K562 (cell line): ENCODE measurements around the gene MED29. TPM values are rescaled to one million over a fixed set of nuclear protein-coding genes. Genes with fewer than 3 reads are reported as not detected.

Experiments
- ADNP ChIP-seq: fragments of 200-800 bp; sonication (Bioruptor generic); IDR thresholded peaks from 2 replicates; pipeline ENCODE4 v1.6.1; 2016; ENCODE audit warnings: missing genetic modification characterization, missing compliant biosample characterization
- GTF2B ChIP-seq: IDR thresholded peaks from 2 replicates; pipeline ENCODE4 v1.6.1; 2011; ENCODE audit not compliant: insufficient read length; ENCODE audit errors: extremely low read depth
- KLF6 ChIP-seq: fragments of 250-450 bp; sonication (Bioruptor Pico); IDR thresholded peaks from 2 replicates; pipeline ENCODE4 v1.4.0; 2020; ENCODE audit warnings: mild to moderate bottlenecking, moderate library complexity, borderline replicate concordance
- LARP7 ChIP-seq: fragments of 450-650 bp; IDR thresholded peaks from 2 replicates; pipeline ENCODE4 v1.6.1; 2016
- MAX ChIP-seq: sonication (generic); formaldehyde crosslinking; IDR thresholded peaks from 2 replicates; pipeline ENCODE4 v1.9.0; 2022; ENCODE audit warnings: mild to moderate bottlenecking, missing genetic modification reagents
- PHB ChIP-seq: fragments of 250-450 bp; sonication (Bioruptor Pico); IDR thresholded peaks from 2 replicates; pipeline ENCODE4 v1.5.0; 2021
- POU5F1 ChIP-seq: fragments of 150-350 bp; IDR thresholded peaks from 2 replicates; pipeline ENCODE4 v1.6.1; 2014; ENCODE audit warnings: borderline replicate concordance, low read length, low read depth, mild to moderate bottlenecking; ENCODE audit not compliant: partially characterized antibody
- PTBP1 ChIP-seq: fragments of 200-400 bp; formaldehyde crosslinking; IDR thresholded peaks from 2 replicates; pipeline ENCODE4 v1.6.1; 2017; ENCODE audit warnings: low read depth, low read length
- RB1 ChIP-seq: fragments of 450-650 bp; IDR thresholded peaks from 2 replicates; pipeline ENCODE4 v1.6.1; 2017; ENCODE audit warnings: low read depth, mild to moderate bottlenecking
- SMAD4 ChIP-seq: fragments of 250-450 bp; sonication (Bioruptor Pico); conservative IDR thresholded peaks from 2 replicates; pipeline ENCODE4 v1.8.0; 2021; ENCODE audit warnings: inconsistent platforms, mild to moderate bottlenecking, moderate library complexity
- SMARCA4 ChIP-seq: fragments of 450-650 bp; IDR thresholded peaks from 2 replicates; pipeline ENCODE4 v1.6.1; 2016
- SRF ChIP-seq, 2 experiments: fragments of 250-450, 450-650 bp in 1 of 2; sonication (Bioruptor Pico) in 1 of 2; sonication (generic) in 1 of 2; formaldehyde crosslinking; IDR thresholded peaks; 2 replicates each; pipeline versions ENCODE4 v1.5.0 to v1.5.1; 2020 to 2022; ENCODE audit warnings: mild to moderate bottlenecking in 1 of 2, missing genetic modification reagents in 1 of 2
- SRSF3 ChIP-seq: fragments of 200-400 bp; formaldehyde crosslinking; IDR thresholded peaks from 2 replicates; pipeline ENCODE4 v1.6.1; 2016; ENCODE audit warnings: mild to moderate bottlenecking, low read length, moderate library complexity; ENCODE audit not compliant: insufficient read depth
- YY1 ChIP-seq, 3 experiments: IDR thresholded peaks; 2 replicates each; pipeline ENCODE4 v1.6.1; 2011; ENCODE audit warnings: low read length in 2 of 3, mild to moderate bottlenecking in 2 of 3, moderate library complexity in 2 of 3, borderline replicate concordance in 1 of 3, control low read depth in 1 of 3, low read depth in 1 of 3; ENCODE audit not compliant: insufficient read depth in 3 of 3, insufficient replicate concordance in 2 of 3, control insufficient read depth in 1 of 3, insufficient read length in 1 of 3; ENCODE audit errors: extremely low read depth in 1 of 3
- ZNF121 ChIP-seq: sonication (generic); formaldehyde crosslinking; conservative IDR thresholded peaks from 2 replicates; pipeline ENCODE4 v1.8.0; 2022; ENCODE audit warnings: missing genetic modification reagents
- polyA plus RNA-seq, 8 experiments: library from polyadenylated mRNA; depleted of rRNA in 4 of 8; stranded (reverse) in 5 of 8; unstranded in 3 of 8; fragments of >200 nt; fragmentation: Nextera tagmentation in 2 of 8; fragmentation: Illumina TruSeq in 1 of 8; extraction: Ambion mirVana in 2 of 8; extraction: Trizol in 1 of 8; gene quantifications; 2 replicates each; pipeline versions ENCODE4 v1.2.1 to v1.2.3, GENCODE V29; 2011 to 2014; ENCODE audit warnings: inconsistent platforms in 1 of 8, missing spikeins in 1 of 8
- total RNA-seq, 7 experiments: library from RNA; depleted of rRNA in 6 of 7; stranded (reverse); fragments of >200 nt in 6 of 7; fragmentation: Illumina TruSeq in 2 of 7; extraction: Trizol in 2 of 7; gene quantifications; 2 replicates each; pipeline versions ENCODE4 v1.2.1 to v1.2.3, GENCODE V29; 2011 to 2021; ENCODE audit warnings: low replicate concordance in 1 of 7
- TF ChIP-seq, protein P1 (sequence below): IDR thresholded peaks from 2 replicates; pipeline ENCODE4 v1.6.1; 2014; ENCODE audit warnings: antibody characterized with exemption
- TF ChIP-seq, protein P2 (sequence below): IDR thresholded peaks from 3 replicates; pipeline ENCODE4 v1.6.1; 2011; ENCODE audit warnings: borderline replicate concordance, mild to moderate bottlenecking; ENCODE audit not compliant: insufficient read length, insufficient read depth
- TF ChIP-seq, protein P3 (sequence below): fragments of 450-650 bp; formaldehyde crosslinking; IDR thresholded peaks from 2 replicates; pipeline ENCODE4 v1.4.0; 2020; ENCODE audit warnings: mild to moderate bottlenecking
- TF ChIP-seq, protein P4 (sequence below): sonication (generic); formaldehyde crosslinking; IDR thresholded peaks from 2 replicates; pipeline ENCODE4 v1.8.0; 2022; ENCODE audit warnings: mild to moderate bottlenecking, missing genetic modification reagents
- TF ChIP-seq, protein P5 (sequence below): fragments of 250-450 bp; sonication (Bioruptor Pico); IDR thresholded peaks from 2 replicates; pipeline ENCODE4 v1.8.0; 2021; ENCODE audit warnings: borderline replicate concordance, mild to moderate bottlenecking, moderate library complexity; ENCODE audit not compliant: poor library complexity, severe bottlenecking

The MED29 gene
- total and polyA plus RNA-seq, 9 of the 15 experiments (the other 6 are each of a cell fraction or from before 2014, with no cell fraction given), result 1.8 to 22.6 (median 12.4) TPM

DNA sequence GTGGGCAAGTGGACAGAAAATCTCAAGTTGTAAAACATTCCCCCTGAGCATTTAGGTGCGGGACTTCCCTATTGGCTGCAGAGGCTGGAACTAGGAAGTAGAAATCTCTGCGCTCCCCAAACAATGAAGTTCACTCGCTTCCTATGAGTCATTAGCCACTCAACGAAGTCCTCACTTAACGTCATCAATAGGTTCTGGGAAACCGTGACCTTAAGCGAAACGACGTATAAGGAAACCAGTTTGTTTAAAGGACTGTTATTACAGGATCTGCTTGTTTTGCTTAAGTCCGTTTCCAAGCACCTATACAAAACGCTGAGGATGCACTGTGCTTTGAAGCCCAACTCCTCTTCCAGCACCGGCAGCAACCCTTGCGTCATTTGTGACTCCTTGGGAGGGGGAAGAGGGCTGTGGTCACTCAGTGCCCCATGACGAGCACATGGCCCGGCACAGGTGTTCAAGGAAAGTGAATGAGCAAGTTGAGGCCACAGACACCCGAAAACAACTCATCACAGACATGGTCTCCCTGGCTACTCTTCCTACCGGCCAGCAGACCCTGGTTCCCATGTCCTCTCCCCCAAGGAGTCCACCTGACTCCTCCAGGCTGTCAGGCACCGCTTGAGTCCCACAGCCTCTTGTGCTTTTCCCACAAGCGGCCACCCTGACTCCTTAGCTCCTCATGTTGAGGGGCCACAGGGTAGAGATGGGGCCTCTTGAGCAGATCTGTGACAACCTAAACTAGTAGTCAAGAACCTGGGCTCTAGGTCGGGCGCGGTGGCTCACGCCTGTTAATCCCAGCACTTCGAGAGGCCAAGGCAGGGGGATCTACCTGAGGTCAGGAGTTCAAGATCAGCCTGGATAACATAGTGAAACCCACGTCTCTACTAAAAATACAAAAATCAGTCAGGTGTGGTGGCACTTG is 39.8 kb downstream of the MED29 start (continued):
- no peak for TF ChIP-seq YY1 (IDR thresholded peaks at IDR 0.05; ENCODE audit: borderline replicate concordance in 1 of 3, control insufficient read depth in 1 of 3, extremely low read depth in 1 of 3, insufficient read depth in 3 of 3, insufficient read length in 1 of 3, insufficient replicate concordance in 2 of 3, low read depth in 1 of 3, low read length in 2 of 3)
- TF ChIP-seq, protein P1, sequence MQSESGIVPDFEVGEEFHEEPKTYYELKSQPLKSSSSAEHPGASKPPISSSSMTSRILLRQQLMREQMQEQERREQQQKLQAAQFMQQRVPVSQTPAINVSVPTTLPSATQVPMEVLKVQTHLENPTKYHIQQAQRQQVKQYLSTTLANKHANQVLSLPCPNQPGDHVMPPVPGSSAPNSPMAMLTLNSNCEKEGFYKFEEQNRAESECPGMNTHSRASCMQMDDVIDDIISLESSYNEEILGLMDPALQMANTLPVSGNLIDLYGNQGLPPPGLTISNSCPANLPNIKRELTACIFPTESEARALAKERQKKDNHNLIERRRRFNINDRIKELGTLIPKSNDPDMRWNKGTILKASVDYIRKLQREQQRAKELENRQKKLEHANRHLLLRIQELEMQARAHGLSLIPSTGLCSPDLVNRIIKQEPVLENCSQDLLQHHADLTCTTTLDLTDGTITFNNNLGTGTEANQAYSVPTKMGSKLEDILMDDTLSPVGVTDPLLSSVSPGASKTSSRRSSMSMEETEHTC, result peak; percentile 85
- TF ChIP-seq SRSF3, result no peak
- no peak for TF ChIP-seq PTBP1
- TF ChIP-seq SMARCA4, result peak; percentile 52
- no peak for TF ChIP-seq PHB (CRISPR knock-in tag)
- no peak; a peak in 1 of 4 replicates for TF ChIP-seq SRF (CRISPR knock-in tag; IDR thresholded peaks at IDR 0.05)
- TF ChIP-seq MAX (CRISPR knock-in tag), result peak; percentile 95
- TF ChIP-seq POU5F1, result no peak
- no peak for TF ChIP-seq LARP7
- TF ChIP-seq RB1, result no peak
- no peak for TF ChIP-seq ZNF121 (CRISPR knock-in tag)
- TF ChIP-seq, protein P2, sequence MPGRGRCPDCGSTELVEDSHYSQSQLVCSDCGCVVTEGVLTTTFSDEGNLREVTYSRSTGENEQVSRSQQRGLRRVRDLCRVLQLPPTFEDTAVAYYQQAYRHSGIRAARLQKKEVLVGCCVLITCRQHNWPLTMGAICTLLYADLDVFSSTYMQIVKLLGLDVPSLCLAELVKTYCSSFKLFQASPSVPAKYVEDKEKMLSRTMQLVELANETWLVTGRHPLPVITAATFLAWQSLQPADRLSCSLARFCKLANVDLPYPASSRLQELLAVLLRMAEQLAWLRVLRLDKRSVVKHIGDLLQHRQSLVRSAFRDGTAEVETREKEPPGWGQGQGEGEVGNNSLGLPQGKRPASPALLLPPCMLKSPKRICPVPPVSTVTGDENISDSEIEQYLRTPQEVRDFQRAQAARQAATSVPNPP, result no peak
- no peak for TF ChIP-seq ADNP (tag)
- TF ChIP-seq, protein P3, sequence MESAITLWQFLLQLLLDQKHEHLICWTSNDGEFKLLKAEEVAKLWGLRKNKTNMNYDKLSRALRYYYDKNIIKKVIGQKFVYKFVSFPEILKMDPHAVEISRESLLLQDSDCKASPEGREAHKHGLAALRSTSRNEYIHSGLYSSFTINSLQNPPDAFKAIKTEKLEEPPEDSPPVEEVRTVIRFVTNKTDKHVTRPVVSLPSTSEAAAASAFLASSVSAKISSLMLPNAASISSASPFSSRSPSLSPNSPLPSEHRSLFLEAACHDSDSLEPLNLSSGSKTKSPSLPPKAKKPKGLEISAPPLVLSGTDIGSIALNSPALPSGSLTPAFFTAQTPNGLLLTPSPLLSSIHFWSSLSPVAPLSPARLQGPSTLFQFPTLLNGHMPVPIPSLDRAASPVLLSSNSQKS (CRISPR knock-in tag), result no peak
- no peak for TF ChIP-seq KLF6
- TF ChIP-seq, protein P4, sequence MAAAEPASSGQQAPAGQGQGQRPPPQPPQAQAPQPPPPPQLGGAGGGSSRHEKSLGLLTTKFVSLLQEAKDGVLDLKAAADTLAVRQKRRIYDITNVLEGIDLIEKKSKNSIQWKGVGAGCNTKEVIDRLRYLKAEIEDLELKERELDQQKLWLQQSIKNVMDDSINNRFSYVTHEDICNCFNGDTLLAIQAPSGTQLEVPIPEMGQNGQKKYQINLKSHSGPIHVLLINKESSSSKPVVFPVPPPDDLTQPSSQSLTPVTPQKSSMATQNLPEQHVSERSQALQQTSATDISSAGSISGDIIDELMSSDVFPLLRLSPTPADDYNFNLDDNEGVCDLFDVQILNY (CRISPR knock-in tag), result peak; percentile 84; the same call in 1 of the 2 replicates
- no peak for TF ChIP-seq GTF2B
- TF ChIP-seq SMAD4, result peak; percentile 61
- TF ChIP-seq, protein P5, sequence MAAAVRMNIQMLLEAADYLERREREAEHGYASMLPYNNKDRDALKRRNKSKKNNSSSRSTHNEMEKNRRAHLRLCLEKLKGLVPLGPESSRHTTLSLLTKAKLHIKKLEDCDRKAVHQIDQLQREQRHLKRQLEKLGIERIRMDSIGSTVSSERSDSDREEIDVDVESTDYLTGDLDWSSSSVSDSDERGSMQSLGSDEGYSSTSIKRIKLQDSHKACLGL (CRISPR knock-in tag), result no peak
